Upper lobe of left lung (tissue), 4 donors: ENCODE measurements around the gene MMP24.

Experiments
- CTCF ChIP-seq, 6 experiments: fragments of 450-650 bp in 4 of 6; fragments of 200-600 bp in 2 of 6; sonication (generic) in 2 of 6; IDR thresholded peaks; one replicate each; pipeline ENCODE4 v1.5.1; 2016 to 2019; ENCODE audit warnings: antibody characterized with exemption in 6 of 6
- EP300 ChIP-seq, 4 donors: sonication (generic); formaldehyde crosslinking; IDR thresholded peaks; one replicate each; pipeline ENCODE4 v1.5.1; 2017; ENCODE audit warnings: antibody characterized with exemption in 4 of 4, control low read depth in 2 of 4
- POLR2A ChIP-seq, 4 donors: fragments of 450-650 bp; IDR thresholded peaks; one replicate each; pipeline ENCODE4 v1.5.1; 2016 to 2017; ENCODE audit warnings: antibody characterized with exemption in 4 of 4, mild to moderate bottlenecking in 2 of 4
- POLR2AphosphoS5 ChIP-seq, 2 donors: sonication (generic); formaldehyde crosslinking; IDR thresholded peaks; one replicate each; pipeline ENCODE4 v1.5.1; 2017; ENCODE audit warnings: antibody characterized with exemption in 2 of 2

- TF ChIP-seq POLR2A (IDR thresholded peaks at IDR 0.05) (no peak), CTCF (IDR thresholded peaks at IDR 0.05) (no peak), POLR2AphosphoS5 (IDR thresholded peaks at IDR 0.05) (no peak), EP300 (IDR thresholded peaks at IDR 0.05) (no peak)
These were observed 46.2 kb upstream of the MMP24 start for GRCh38 chr20:35180266-35180665.
